ENCODE results near the gene LPIN2.
"Not testable (repeated sequence)": the region's sequence is repeated elsewhere in the genome, so short reads cannot be mapped to it uniquely, and the experiment has no call there.

The LPIN2 gene

GRCh38 chr18:3003766-3004165 lies 9.2 kb downstream of the LPIN2 start:
- not testable (repeated sequence) for DNase-seq (ENCODE audit: low read depth)

GRCh38 chr18:3002732-3003131 lies 10.2 kb downstream of the LPIN2 start:
- DNase-seq (ENCODE audit: low read depth), result no peak

GRCh38 chr18:2998644-2999043 lies 14.3 kb downstream of the LPIN2 start:
- no peak for DNase-seq (ENCODE audit: low read depth)

GRCh38 chr18:2997846-2998564 lies 14.9 kb downstream of the LPIN2 start:
- DNase-seq (ENCODE audit: low read depth), result peak; percentile 65

- no peak for DNase-seq (ENCODE audit: low read depth)
Measured at GRCh38 chr18:2997429-2997828, 15.5 kb downstream of the LPIN2 start.

GRCh38 chr18:2994603-2995432 lies 18.1 kb downstream of the LPIN2 start:
- DNase-seq (ENCODE audit: low read depth), result no peak

- DNase-seq (ENCODE audit: low read depth), result no peak
Measured at GRCh38 chr18:2994020-2994589, 18.8 kb downstream of the LPIN2 start.

- no peak for DNase-seq (ENCODE audit: low read depth)
Measured at GRCh38 chr18:2992995-2993877, 19.7 kb downstream of the LPIN2 start.

- no peak for DNase-seq (ENCODE audit: low read depth)
Measured at GRCh38 chr18:2990956-2991640, 21.8 kb downstream of the LPIN2 start.

- DNase-seq (ENCODE audit: low read depth), result peak; percentile 88
Measured at GRCh38 chr18:2987876-2988790, 24.8 kb downstream of the LPIN2 start.

- DNase-seq (ENCODE audit: low read depth), result peak; percentile 84
Measured at GRCh38 chr18:2986150-2986865, 26.6 kb downstream of the LPIN2 start.

- DNase-seq (ENCODE audit: low read depth), result peak; percentile 72
Measured at GRCh38 chr18:2985628-2986027, 27.3 kb downstream of the LPIN2 start.

GRCh38 chr18:2984703-2985261 lies 28.2 kb downstream of the LPIN2 start:
- DNase-seq (ENCODE audit: low read depth), result no peak

GRCh38 chr18:2984091-2984490 lies 28.9 kb downstream of the LPIN2 start:
- DNase-seq (ENCODE audit: low read depth), result no peak

- DNase-seq (ENCODE audit: low read depth), result no peak
Measured at GRCh38 chr18:2983296-2983695, 29.6 kb downstream of the LPIN2 start.

GRCh38 chr18:2982452-2983269 lies 30.3 kb downstream of the LPIN2 start:
- no peak for DNase-seq (ENCODE audit: low read depth)

- no peak for DNase-seq (ENCODE audit: low read depth)
Measured at GRCh38 chr18:2982022-2982421, 30.9 kb downstream of the LPIN2 start.

GRCh38 chr18:2981212-2981728 lies 31.7 kb downstream of the LPIN2 start:
- DNase-seq (ENCODE audit: low read depth), result peak; percentile 79
